ENCODE data around the gene ANXA11.

DNA sequence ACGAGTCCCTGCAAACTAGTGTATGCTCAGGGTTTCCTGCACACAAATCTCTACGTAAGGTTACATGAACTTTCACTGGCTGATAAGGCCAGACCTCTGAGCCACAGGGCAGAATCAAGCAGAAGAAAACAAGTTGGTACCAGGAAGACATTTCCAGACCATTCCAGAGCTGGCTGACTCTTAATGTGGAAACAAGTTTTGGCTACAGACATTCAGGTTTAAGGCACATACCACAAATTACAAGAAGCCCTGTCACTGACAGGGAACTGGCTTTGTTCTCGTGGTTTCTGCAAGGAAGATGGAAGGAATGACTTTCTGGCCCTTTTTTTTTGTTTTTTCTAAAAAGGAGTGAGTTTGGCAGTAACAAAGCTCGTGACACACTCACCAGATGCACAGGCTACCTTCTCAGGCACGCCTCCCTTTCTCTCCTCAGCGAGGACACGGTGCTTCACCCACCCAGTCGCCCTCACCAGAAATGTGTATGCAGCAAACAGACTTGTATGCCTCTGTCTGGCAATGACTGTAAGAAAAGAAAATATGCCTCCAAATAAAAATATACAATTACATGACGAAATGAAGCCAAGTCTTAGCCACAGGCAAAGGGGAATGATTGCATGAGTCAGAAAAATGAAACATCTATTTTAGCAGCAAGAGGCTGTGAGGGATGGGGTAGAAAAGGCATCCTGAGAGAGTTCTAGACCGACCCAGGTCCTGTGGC is 50.2 kb downstream of the ANXA11 start:
- TF ChIP-seq, protein P1, sequence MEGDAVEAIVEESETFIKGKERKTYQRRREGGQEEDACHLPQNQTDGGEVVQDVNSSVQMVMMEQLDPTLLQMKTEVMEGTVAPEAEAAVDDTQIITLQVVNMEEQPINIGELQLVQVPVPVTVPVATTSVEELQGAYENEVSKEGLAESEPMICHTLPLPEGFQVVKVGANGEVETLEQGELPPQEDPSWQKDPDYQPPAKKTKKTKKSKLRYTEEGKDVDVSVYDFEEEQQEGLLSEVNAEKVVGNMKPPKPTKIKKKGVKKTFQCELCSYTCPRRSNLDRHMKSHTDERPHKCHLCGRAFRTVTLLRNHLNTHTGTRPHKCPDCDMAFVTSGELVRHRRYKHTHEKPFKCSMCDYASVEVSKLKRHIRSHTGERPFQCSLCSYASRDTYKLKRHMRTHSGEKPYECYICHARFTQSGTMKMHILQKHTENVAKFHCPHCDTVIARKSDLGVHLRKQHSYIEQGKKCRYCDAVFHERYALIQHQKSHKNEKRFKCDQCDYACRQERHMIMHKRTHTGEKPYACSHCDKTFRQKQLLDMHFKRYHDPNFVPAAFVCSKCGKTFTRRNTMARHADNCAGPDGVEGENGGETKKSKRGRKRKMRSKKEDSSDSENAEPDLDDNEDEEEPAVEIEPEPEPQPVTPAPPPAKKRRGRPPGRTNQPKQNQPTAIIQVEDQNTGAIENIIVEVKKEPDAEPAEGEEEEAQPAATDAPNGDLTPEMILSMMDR (IDR thresholded peaks at IDR 0.05; ENCODE audit: poor library complexity) = no peak
- TF ChIP-seq EZH2 (IDR thresholded peaks at IDR 0.05; ENCODE audit: borderline replicate concordance) (no peak), EZH2phosphoT487 (IDR thresholded peaks at IDR 0.05; ENCODE audit: low read depth, severe bottlenecking, unreplicated experiment) (no peak)

Data from hepatocyte (in vitro differentiated cells).